NCI-H69 (cell line): Measurements from ENCODE around the gene LURAP1L.
"Not testable (repeated sequence)": the region's sequence is repeated elsewhere in the genome, so short reads cannot be mapped to it uniquely, and the experiment has no call there.

ENCODE experiments used
- DNase-seq: peaks from one replicate; lab custom pipeline; 2025; lab: John Stamatoyannopoulos, UW

The LURAP1L gene

GRCh38 chr9:12859704-12860251 lies 85.0 kb downstream of the LURAP1L start:
- peak; percentile 93 for DNase-seq

- DNase-seq: peak; percentile 72
Observed at GRCh38 chr9:12860998-12861397, 86.2 kb downstream of the LURAP1L start.

- DNase-seq: peak; percentile 83
Observed at GRCh38 chr9:12862611-12863410, 88.0 kb downstream of the LURAP1L start.

DNA sequence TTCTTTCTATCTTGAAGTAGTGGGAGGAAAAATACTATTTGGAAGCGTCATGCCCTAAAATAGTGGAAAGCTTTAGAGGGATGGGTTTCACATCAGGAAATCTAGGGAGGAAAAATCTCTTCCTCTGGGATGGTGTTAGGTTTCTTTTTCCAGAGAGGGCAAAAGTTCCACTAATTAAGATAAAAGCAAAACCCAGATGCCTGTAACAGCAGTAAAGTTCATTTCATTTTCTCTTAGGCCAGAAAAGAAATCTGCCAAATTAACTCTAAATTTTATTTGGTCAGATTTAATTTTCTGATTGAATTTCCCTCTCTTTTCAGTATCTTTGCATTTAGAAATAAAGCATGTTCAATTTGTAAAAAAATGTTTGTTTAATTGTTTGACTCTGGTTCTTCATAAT lies 88.8 kb downstream of the LURAP1L start:
- peak; percentile 41 for DNase-seq

DNA sequence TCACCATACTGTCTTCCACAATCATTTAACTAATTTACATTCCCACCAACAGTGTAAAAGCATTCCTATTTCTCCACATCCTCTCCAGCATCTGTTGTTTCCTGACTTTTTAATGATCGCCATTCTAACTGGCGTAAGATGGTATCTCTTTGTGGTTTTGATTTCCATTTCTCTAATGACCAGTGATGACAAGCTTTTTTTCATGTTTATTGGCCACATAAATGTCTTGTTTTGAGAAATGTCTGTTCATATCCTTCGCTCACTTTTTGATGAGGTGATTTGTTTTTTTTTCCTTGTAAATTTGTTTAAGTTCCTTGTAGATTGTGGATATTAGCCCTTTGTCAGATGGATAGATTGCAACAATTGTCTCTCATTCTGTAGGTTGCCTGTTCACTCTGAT lies 90.6 kb downstream of the LURAP1L start:
- DNase-seq: not testable (repeated sequence)
